MG63 (cell line): ENCODE results near the gene TRIM25. TPM values are rescaled to one million over a fixed set of nuclear protein-coding genes. Genes with fewer than 3 reads are reported as not detected.

ENCODE experiments used
- DNase-seq: peaks from one replicate; pipeline ENCODE4 v3.0.0-alpha.2; 2020
- H3K27me3 ChIP-seq: fragments of 250-450 bp; sonication (Bioruptor Pico); 2 replicates; pipeline ENCODE4 v1.5.1; 2020; ENCODE audit warnings: mild to moderate bottlenecking, moderate library complexity
- H3K36me3 ChIP-seq: fragments of 250-450 bp; sonication (Bioruptor Pico); 2 replicates; pipeline ENCODE4 v1.5.1; 2020; ENCODE audit warnings: mild to moderate bottlenecking, moderate library complexity
- H3K4me3 ChIP-seq: fragments of 250-450 bp; sonication (Bioruptor Pico); 2 replicates; pipeline ENCODE4 v1.5.1; 2020; ENCODE audit warnings: mild to moderate bottlenecking, moderate library complexity
- H3K9me3 ChIP-seq: fragments of 250-450 bp; sonication (Bioruptor Pico); 2 replicates; pipeline ENCODE4 v1.5.1; 2020; ENCODE audit warnings: mild to moderate bottlenecking, moderate library complexity
- total RNA-seq: library from RNA; depleted of rRNA; stranded (reverse); fragments of >200 nt; shearing (Covaris generic); gene quantifications from 2 replicates; pipeline ENCODE4 v1.2.3, GENCODE V29; 2014; ENCODE audit warnings: low replicate concordance; rRNA removed

Gene TRIM25
- total RNA-seq, 1 experiment from 2014 or later, result 12.3 TPM

DNA sequence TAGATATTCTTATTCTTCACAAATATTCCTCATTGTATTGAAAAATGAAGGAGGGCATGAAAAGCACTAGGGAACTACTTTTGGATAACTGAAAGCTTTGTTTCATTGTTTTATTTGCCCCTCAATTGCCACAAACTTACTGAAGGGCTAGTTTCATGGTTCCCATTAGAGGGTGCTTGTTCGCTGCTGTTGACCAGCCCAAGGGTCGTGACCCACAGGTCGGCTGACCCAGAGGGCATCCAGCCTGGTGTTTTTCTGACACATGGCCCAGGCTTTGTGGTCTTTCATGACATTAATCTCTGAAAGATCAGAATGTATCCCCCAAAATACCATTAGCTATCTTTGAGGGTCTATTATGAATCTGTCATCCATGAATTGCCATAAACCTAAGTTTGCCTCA is 49.9 kb downstream of the TRIM25 start:
- Histone ChIP-seq H3K9me3 (no peaks in the 10 kb centered on the region), H3K4me3 (no peak overlapping the region), H3K36me3 (peaks cover 21% of the 10 kb centered on the region)

DNA sequence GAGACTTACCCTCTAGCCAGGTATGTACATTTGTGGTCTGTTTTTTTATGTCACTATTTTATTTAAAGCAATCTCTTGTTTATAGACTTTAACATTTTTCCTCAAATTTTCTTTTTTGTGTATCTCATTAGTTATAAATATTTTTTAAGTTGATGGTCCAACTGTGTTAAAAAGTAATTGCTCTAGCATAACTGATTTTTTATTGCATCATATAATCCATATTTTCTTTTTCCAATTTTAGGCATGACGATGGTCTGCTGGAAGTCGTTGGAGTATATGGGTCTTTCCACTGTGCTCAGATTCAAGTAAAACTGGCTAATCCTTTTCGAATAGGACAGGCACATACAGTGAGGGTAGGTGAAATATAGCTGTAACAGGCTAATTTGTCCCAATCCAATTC is 52.0 kb downstream of the TRIM25 start:
- Histone ChIP-seq H3K9me3 (no peaks in the 10 kb centered on the region), H3K36me3 (peaks cover 29% of the 10 kb centered on the region), H3K4me3 (no peak overlapping the region), H3K27me3 (no peaks in the 10 kb centered on the region)
- DNase-seq, result no peak

More for the DNA sequence above, 49.9 kb downstream of the TRIM25 start:
- DNase-seq, result no peak
- no peaks in the 10 kb centered on the region for H3K27me3 ChIP-seq

DNA sequence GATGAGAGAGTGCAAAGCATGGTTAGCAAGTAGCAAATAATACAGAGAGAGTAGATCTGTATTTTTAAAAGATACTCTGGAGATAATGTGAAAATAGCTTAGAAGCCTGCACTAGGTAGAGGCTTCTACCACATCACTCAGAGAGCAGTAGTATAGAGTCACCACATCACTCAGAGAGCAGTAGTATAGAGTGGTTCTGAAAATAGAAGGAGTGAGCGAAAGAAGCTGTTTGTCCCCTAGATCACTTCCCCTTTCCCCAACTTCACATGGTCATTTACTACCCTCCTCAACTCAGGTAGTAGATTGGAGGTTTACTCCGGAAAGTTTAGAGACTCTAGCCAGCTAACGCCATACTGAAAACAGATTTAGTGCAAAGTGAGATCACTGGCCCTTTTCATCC is 62.8 kb downstream of the TRIM25 start:
- Histone ChIP-seq H3K9me3 (no peaks in the 10 kb centered on the region), H3K4me3 (no peak overlapping the region), H3K36me3 (peaks cover 13% of the 10 kb centered on the region), H3K27me3 (no peaks in the 10 kb centered on the region)
- no peak for DNase-seq

DNA sequence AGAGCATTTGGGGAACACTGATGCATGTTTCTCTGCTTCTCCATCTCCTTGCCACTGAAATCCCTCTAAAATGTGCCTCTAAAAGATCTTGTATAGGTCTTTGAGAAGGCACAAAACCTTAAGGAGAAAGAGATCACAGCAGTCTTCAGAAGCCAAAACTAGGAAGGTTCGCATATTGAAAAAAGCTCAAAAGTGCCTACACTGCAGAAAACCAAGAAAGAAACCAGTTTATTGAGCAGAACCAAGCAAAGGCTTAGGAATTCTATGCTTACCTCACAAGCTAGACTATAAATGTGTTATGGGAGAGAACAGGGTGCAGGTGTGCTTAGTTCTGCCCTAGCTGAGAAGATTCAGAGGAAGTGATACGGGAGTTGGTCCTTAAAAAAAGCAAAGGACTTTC is 63.3 kb downstream of the TRIM25 start:
- Histone ChIP-seq H3K27me3 (no peaks in the 10 kb centered on the region), H3K4me3 (no peak overlapping the region), H3K9me3 (no peaks in the 10 kb centered on the region), H3K36me3 (peaks cover 17% of the 10 kb centered on the region)
- no peak for DNase-seq

DNA sequence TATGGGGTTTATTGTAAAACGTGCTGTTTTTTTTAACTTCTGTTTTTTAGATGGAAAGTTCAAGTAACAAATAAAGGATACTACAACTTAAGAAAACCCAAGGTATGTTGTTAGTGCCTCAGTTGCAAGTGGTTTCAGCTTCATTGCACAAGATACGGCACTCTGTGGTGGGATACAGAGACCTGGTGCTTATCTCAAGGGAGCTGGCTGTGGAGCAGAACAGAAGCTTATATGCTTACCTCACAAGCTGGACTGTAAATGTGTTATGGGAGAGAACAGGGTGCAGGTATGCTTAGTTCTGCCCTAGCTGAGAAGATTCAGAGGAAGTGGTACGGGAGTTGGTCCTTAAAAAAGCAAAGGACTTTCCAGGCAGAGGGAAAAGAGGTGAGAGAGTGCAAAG is 64.7 kb downstream of the TRIM25 start:
- no peaks in the 10 kb centered on the region for H3K27me3 ChIP-seq
- no peak for DNase-seq
- H3K4me3 ChIP-seq, result no peak overlapping the region
- peaks cover 17% of the 10 kb centered on the region for H3K36me3 ChIP-seq
- no peaks in the 10 kb centered on the region for H3K9me3 ChIP-seq

DNA sequence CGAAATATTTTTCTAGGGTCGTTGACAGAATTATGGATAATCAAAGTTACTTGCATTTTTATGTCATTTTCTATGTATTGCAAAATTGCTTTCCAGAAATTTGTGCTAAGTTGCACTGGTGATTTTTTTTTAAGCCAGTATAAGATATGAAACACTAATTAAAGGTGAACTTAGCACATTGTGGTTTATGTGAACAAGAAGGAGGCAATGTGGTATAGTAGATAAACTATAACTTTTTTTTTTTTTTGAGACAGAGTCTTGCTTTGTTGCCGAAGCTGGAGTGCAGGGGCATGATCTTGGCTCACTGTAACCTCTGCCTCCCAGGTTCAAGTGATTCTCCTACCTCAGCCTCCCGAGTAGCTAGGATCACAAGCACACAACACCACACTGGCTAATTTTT is 66.7 kb downstream of the TRIM25 start:
- Histone ChIP-seq H3K4me3 (no peak overlapping the region), H3K27me3 (no peaks in the 10 kb centered on the region), H3K36me3 (peaks cover 19% of the 10 kb centered on the region), H3K9me3 (no peaks in the 10 kb centered on the region)
- DNase-seq, result no peak

DNA sequence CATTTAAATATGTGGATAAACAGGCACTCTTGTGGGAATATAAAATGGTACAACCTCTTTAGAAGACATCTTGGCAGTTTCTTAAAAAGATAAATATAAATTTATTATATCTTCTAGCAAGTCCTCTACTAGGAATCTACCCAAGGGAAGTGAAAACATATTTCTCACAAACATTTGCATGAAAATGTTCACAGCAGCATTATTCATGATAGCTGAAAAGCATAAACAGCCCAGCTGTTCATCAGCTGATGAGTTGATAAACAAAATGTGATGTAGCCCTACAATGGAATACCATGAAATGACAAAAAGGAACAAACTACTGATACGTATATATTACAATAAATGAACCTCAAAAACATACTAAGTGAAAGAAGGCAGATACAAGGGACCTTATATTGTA is 67.9 kb downstream of the TRIM25 start:
- no peak for DNase-seq
- Histone ChIP-seq H3K9me3 (no peaks in the 10 kb centered on the region), H3K27me3 (no peaks in the 10 kb centered on the region), H3K4me3 (no peak overlapping the region), H3K36me3 (peaks cover 19% of the 10 kb centered on the region)

DNA sequence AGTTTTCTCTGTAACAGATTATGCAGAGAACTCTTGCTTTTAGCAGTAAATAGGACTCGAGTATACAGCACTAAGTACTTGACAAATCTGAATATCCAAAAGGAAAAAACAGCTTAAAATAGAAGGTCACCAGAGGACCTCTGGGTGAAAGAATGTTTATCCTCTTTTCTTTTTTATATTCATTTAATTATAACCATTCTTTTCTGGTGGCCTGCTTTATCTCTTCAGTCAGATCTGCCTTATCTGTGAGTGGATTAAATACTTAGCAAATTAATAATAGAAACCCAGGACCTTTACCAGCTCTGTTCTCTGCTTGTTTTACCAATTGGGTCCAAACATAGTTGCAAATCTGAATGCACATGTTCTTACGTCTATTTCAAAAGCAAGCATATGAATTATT is 71.3 kb downstream of the TRIM25 start:
- Histone ChIP-seq H3K36me3 (peaks cover 32% of the 10 kb centered on the region), H3K27me3 (no peaks in the 10 kb centered on the region), H3K9me3 (no peaks in the 10 kb centered on the region), H3K4me3 (no peak overlapping the region)
- DNase-seq, result no peak

DNA sequence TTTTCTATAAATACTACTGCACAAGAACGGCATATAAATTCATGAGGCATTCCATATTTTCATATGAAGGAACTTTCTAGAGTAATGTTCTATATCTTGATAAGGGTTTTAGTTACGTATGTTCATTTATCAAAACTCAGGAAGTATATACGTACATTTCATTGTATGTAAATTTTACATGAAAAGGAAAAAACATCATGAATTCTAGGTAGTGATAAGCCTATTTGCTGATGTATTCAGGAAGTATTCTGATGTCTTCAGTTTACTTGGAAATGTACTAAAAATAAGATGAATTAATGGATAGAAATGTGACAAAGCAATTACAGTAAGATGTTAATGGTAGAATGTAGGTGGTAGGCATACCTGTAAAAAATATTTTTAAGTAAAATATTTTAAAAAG is 75.2 kb downstream of the TRIM25 start:
- DNase-seq, result no peak
- no peak overlapping the region for H3K4me3 ChIP-seq
- no peaks in the 10 kb centered on the region for H3K9me3 ChIP-seq
- no peaks in the 10 kb centered on the region for H3K27me3 ChIP-seq
- H3K36me3 ChIP-seq, result peaks cover 39% of the 10 kb centered on the region

Other genes starting within 250 kb of the TRIM25 start
- gene C17orf67, start 80.1 kb downstream of the TRIM25 start, total RNA-seq, result 0.63 TPM in 1 of 2 replicates, not detected in the other
- 4.0 and 7.9 TPM in 2 replicates for gene DGKE, start 79.9 kb downstream of the TRIM25 start, total RNA-seq
- gene COIL, start 47.0 kb upstream of the TRIM25 start, total RNA-seq, result 14.2 and 19.3 TPM in 2 replicates
- 55.6 and 96.0 TPM in 2 replicates for gene SCPEP1, start 64.1 kb upstream of the TRIM25 start, total RNA-seq
- gene AKAP1, start 171.2 kb upstream of the TRIM25 start, total RNA-seq, result 3.4 and 7.0 TPM in 2 replicates